ENCODE data around the gene PABPN1. TPM values are rescaled to one million over a fixed set of nuclear protein-coding genes. Genes with fewer than 3 reads are reported as not detected.
A peak's percentile ranks its signal among the peaks of the same experiment; 100 is the strongest.

Gene PABPN1
- total and polyA plus RNA-seq, 9 of the 15 experiments (the other 6 are each of a cell fraction or from before 2014, with no cell fraction given), result 32.6 to 388 (median 178) TPM

DNA sequence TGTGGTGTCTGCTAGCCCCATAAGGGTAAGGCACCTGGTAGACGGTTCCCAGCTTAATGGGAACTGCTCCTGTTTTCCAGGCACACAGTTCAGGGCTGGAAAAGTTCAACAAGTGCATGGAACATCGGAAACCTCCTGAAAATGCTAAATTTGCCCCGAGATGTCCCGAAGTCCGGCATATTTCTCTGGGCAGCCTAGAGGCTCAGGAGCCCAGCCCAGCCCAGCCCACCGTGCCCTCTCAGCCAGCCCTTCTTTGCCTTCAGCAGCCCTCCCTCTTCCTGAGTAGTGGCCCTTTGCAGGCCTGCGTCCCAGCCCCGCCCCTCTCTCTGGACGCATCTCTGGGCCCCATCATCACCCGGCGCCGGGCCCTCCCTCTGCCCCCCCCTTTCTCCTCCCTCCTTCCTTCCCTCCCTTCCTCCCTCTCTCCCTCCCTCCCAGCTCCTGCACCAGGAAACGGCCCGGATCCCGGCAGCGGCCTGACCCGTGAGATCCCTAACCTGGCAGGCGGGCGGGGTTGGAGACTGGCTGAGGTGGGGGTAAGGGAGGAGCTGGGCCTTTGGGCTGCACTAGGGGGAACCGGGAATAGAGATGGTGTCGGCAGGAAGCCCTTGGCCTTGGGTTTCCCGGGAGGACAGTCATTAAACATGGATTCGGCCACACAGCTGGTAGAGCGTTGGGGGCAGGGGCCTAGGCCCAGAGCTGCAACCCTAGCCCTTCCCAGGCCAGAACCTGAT, 14.7 kb upstream of the PABPN1 start, which contains the start of gene BCL2L2 (continued):
- TF ChIP-seq, protein P1, sequence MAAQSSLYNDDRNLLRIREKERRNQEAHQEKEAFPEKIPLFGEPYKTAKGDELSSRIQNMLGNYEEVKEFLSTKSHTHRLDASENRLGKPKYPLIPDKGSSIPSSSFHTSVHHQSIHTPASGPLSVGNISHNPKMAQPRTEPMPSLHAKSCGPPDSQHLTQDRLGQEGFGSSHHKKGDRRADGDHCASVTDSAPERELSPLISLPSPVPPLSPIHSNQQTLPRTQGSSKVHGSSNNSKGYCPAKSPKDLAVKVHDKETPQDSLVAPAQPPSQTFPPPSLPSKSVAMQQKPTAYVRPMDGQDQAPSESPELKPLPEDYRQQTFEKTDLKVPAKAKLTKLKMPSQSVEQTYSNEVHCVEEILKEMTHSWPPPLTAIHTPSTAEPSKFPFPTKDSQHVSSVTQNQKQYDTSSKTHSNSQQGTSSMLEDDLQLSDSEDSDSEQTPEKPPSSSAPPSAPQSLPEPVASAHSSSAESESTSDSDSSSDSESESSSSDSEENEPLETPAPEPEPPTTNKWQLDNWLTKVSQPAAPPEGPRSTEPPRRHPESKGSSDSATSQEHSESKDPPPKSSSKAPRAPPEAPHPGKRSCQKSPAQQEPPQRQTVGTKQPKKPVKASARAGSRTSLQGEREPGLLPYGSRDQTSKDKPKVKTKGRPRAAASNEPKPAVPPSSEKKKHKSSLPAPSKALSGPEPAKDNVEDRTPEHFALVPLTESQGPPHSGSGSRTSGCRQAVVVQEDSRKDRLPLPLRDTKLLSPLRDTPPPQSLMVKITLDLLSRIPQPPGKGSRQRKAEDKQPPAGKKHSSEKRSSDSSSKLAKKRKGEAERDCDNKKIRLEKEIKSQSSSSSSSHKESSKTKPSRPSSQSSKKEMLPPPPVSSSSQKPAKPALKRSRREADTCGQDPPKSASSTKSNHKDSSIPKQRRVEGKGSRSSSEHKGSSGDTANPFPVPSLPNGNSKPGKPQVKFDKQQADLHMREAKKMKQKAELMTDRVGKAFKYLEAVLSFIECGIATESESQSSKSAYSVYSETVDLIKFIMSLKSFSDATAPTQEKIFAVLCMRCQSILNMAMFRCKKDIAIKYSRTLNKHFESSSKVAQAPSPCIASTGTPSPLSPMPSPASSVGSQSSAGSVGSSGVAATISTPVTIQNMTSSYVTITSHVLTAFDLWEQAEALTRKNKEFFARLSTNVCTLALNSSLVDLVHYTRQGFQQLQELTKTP (IDR thresholded peaks at IDR 0.05; ENCODE audit: low read depth in 1 of 2, partially characterized antibody in 2 of 2), result peak in 1 of 2 experiments; percentile 95
- TF ChIP-seq ATF1 (CRISPR knock-in tag; IDR thresholded peaks at IDR 0.05), result peak; percentile 96
- TF ChIP-seq ATF1 (tag; IDR thresholded peaks at IDR 0.05), result peak; percentile 98
- TF ChIP-seq CBFA2T3 (IDR thresholded peaks at IDR 0.05), result peak; percentile 20; the same call in 1 of the 2 replicates
- no peak for TF ChIP-seq ZNF316 (IDR thresholded peaks at IDR 0.05)
- TF ChIP-seq CHD2 (IDR thresholded peaks at IDR 0.05; ENCODE audit: low read depth, low read length), result no peak
- peak; percentile 65; the same call in 1 of the 2 replicates for TF ChIP-seq TOE1 (IDR thresholded peaks at IDR 0.05; ENCODE audit: borderline replicate concordance)
- TF ChIP-seq TOE1 (CRISPR knock-in tag; IDR thresholded peaks at IDR 0.05; ENCODE audit: borderline replicate concordance, low read depth), result no peak
- TF ChIP-seq, protein P2, sequence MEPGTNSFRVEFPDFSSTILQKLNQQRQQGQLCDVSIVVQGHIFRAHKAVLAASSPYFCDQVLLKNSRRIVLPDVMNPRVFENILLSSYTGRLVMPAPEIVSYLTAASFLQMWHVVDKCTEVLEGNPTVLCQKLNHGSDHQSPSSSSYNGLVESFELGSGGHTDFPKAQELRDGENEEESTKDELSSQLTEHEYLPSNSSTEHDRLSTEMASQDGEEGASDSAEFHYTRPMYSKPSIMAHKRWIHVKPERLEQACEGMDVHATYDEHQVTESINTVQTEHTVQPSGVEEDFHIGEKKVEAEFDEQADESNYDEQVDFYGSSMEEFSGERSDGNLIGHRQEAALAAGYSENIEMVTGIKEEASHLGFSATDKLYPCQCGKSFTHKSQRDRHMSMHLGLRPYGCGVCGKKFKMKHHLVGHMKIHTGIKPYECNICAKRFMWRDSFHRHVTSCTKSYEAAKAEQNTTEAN (CRISPR knock-in tag; IDR thresholded peaks at IDR 0.05), result no peak
- TF ChIP-seq, protein P3, sequence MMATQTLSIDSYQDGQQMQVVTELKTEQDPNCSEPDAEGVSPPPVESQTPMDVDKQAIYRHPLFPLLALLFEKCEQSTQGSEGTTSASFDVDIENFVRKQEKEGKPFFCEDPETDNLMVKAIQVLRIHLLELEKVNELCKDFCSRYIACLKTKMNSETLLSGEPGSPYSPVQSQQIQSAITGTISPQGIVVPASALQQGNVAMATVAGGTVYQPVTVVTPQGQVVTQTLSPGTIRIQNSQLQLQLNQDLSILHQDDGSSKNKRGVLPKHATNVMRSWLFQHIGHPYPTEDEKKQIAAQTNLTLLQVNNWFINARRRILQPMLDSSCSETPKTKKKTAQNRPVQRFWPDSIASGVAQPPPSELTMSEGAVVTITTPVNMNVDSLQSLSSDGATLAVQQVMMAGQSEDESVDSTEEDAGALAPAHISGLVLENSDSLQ (IDR thresholded peaks at IDR 0.05), result no peak; the same call in 1 of the 2 replicates
- TF ChIP-seq, protein P4, sequence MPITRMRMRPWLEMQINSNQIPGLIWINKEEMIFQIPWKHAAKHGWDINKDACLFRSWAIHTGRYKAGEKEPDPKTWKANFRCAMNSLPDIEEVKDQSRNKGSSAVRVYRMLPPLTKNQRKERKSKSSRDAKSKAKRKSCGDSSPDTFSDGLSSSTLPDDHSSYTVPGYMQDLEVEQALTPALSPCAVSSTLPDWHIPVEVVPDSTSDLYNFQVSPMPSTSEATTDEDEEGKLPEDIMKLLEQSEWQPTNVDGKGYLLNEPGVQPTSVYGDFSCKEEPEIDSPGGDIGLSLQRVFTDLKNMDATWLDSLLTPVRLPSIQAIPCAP (CRISPR knock-in tag; IDR thresholded peaks at IDR 0.05; ENCODE audit: borderline replicate concordance), result no peak
- no peak for TF ChIP-seq DDX20 (tag; IDR thresholded peaks at IDR 0.05; ENCODE audit: low read depth)
- TF ChIP-seq FUS (optimal IDR thresholded peaks at IDR 0.05; ENCODE audit: low read depth, low read length), result no peak
- no peak for TF ChIP-seq GATAD2A (IDR thresholded peaks at IDR 0.05)
- TF ChIP-seq EGR1 (conservative IDR thresholded peaks at IDR 0.05), result no peak
- no peak for TF ChIP-seq SLC30A9 (CRISPR knock-in tag; IDR thresholded peaks at IDR 0.05)
- TF ChIP-seq NFRKB (IDR thresholded peaks at IDR 0.05; ENCODE audit: low read depth), result peak; percentile 88
- TF ChIP-seq, protein P5, sequence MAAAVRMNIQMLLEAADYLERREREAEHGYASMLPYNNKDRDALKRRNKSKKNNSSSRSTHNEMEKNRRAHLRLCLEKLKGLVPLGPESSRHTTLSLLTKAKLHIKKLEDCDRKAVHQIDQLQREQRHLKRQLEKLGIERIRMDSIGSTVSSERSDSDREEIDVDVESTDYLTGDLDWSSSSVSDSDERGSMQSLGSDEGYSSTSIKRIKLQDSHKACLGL (CRISPR knock-in tag; IDR thresholded peaks at IDR 0.05; ENCODE audit: borderline replicate concordance, poor library complexity, severe bottlenecking), result no peak
- TF ChIP-seq RAD51 (IDR thresholded peaks at IDR 0.05; ENCODE audit: borderline replicate concordance, low read depth), result no peak
- TF ChIP-seq SMC3 (conservative IDR thresholded peaks at IDR 0.05; ENCODE audit: insufficient read depth, low read depth, low read length), result no peak

All from K562 (cell line).